NCI-H524 (cell line): ENCODE results near the gene SEC23A.

Source experiments
- DNase-seq, 2 experiments: peaks; one replicate each; lab custom pipeline; 2025; lab: John Stamatoyannopoulos, UW

Gene SEC23A

DNA sequence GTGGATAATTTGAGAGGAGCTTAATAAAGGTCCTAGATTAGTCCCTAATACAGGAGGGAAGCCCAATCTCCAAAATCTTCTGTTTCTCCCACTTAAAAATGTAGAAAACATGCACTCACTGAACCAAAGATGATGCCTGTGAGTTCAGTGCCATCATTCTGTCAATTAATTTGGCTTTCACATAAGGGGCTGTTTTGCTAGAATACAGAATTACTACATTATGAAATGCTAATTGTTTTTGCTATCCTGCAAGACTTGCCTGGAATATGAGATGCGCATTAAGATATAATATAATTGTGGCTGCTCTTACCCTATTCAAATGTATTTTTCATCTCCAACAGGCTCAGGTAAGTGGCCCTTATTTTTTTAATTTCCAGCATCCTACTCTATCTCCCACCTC is 111.7 kb downstream of the SEC23A start:
- DNase-seq, result no peak

DNA sequence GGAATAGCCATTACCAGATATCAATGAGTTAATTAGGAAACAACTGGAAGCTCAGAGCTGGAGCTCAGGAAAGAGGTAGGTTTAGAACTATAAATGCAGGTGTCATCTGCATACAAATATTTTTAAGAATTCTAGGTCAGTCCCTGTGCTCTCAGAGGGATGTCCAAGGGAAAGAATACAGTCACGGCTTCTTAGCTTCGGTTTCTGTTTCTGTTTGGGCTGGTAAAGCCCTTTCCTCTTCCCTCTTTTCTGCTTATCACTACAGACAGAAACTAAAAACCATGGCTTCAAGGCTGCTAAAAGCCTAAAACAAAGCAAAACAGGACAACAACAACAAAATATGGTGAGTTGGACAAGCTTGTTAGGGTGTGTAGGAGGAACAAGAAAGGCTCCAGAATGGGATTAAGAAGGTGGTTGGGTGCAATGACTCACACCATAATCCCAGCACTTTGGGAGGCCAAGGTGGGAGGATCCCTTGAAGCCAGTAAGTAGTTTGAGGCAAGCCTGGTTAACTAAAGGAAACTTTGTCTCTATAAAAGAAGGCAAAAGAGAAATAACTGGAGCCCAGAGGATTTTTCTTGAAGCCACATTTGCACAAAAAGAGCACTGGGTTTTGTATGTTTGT is 113.0 kb downstream of the SEC23A start:
- DNase-seq, result no peak

DNA sequence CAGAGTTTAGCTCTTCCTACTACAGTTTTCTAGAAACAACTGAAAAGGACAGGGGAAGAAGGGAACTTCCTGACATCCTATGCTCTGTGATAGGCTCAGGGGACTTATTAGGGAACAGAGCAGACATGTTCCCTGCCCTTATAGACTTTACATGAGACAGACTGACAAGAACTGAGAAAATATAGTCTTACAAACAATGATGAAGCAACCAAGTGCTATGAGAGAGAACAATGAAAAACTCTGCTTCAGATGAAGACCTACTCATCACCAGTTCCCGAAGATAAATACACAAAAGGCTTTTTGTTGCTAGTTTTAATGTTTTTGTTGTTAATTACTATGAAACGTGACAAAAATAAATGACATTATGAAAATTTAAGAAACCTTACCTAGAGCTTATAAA is 115.3 kb downstream of the SEC23A start:
- no peak for DNase-seq

DNA sequence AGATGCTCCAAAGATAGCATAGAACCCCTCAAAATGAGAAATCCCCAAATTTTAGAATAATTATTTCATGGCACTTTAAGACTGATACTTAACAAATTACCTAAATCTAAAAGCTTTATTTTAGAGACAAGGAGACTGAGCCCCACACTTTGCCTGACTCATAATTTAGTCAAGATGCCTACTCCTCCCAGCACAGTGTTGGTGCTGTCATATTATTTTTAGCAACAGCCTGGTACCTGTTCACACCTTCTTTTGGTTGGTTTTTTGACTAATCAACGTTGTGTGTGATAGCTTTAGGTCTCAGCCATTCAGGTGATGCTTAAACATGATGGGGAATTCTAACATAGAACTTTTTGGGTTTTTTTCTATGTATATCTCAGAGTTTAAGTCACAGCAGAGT is 120.2 kb downstream of the SEC23A start:
- DNase-seq, result no peak

DNA sequence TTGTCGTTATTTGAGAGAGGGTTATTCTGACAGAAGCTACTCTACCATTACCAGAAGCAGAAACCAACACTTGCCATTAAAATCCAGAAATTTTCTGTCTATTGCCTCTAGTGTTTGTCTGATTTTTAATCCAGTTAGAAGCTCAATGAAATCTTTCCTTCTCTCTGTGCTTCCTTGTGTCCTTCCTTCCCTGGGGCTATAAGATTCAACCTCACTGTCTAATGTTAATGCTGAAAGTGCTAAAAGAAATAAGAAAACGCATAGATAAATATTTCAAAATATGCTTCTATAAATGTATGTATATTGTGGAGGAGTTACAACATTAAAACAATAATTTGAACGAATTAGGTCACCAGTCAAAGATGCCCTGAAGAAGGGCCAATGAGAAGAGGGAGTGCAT is 120.8 kb downstream of the SEC23A start:
- no peak for DNase-seq
